HepG2 (cell line): ENCODE data around the gene KCNF1. TPM values are rescaled to one million over a fixed set of nuclear protein-coding genes. Genes with fewer than 3 reads are reported as not detected.

Experiments used
- ATAC-seq: fragments of 200-7000 bp; cut with Tn5 transposase; 3 replicates; pipeline ENCODE4 v1.9.1; 2020; ENCODE audit warnings: mild to moderate bottlenecking, moderate library complexity
- BruUV-seq: library from RNA; stranded (reverse); fragments of 400-500 nt; replicated peaks from 2 replicates; lab custom pipeline; 2021; lab: Mats Ljungman, UMichigan
- CTCF ChIA-PET: fragments of 300-600 bp; formaldehyde crosslinking; extraction: SDS; loops from one replicate; lab custom pipeline; 2021; ENCODE audit warnings: low total read pairs, inconsistent platforms, low intra/inter-chr PET ratio; lab: Yijun Ruan, JAX
- POLR2A ChIA-PET: fragments of 350-600 bp; sonication (Branson Sonifier 250); formaldehyde crosslinking; loops from one replicate; lab custom pipeline; 2020; ENCODE audit warnings: antibody characterized with exemption, inconsistent platforms; lab: Yijun Ruan, JAX
- DNase-seq: peaks from one replicate; pipeline ENCODE4 v3.0.0-alpha.2; 2015; ENCODE audit warnings: low spot score
- FAIRE-seq: peaks from 3 replicates; lab custom pipeline; 2011; peaks lifted over from hg19 to GRCh38; lab: Jason Lieb, UNC
- H2AFZ ChIP-seq: one replicate; pipeline ENCODE4 v1.6.1; 2011; ENCODE audit warnings: low read length, inconsistent platforms
- H3K27ac ChIP-seq: fragments of 300-600 bp; 3 replicates; pipeline ENCODE4 v1.8.0; 2011; ENCODE audit warnings: mixed run types, mild to moderate bottlenecking, mixed read lengths, low read length, inconsistent platforms; ENCODE audit not compliant: insufficient read depth; ENCODE audit errors: extremely low read length
- H3K27me3 ChIP-seq, 2 experiments: fragments of 200-600 bp in 1 of 2; 2 replicates in 1 of 2; 3 replicates in 1 of 2; pipeline versions ENCODE4 v1.6.0 to v1.8.0; 2011; ENCODE audit warnings: low read length in 2 of 2, mild to moderate bottlenecking in 2 of 2, moderate library complexity in 2 of 2, inconsistent platforms in 1 of 2; ENCODE audit not compliant: insufficient read depth in 2 of 2, control insufficient read depth in 1 of 2
- H3K36me3 ChIP-seq, 2 experiments: fragments of 200-600 bp in 1 of 2; replicated peaks in 1 of 2; 2 replicates in 1 of 2; 3 replicates in 1 of 2; pipeline versions ENCODE4 v1.5.1 to v1.8.0; 2011; ENCODE audit warnings: low read length in 2 of 2, inconsistent platforms in 1 of 2; ENCODE audit not compliant: insufficient read depth in 2 of 2, control insufficient read depth in 1 of 2
- H3K4me1 ChIP-seq: 2 replicates; pipeline ENCODE4 v1.5.1; 2012; ENCODE audit warnings: low read length, inconsistent platforms; ENCODE audit not compliant: insufficient read depth
- H3K4me2 ChIP-seq: 2 replicates; pipeline ENCODE4 v1.6.0; 2011; ENCODE audit warnings: low read depth, low read length, inconsistent platforms
- H3K4me3 ChIP-seq, 3 experiments: fragments of 200-600 bp in 1 of 3; sonication (generic), shearing (Covaris generic) in 1 of 3; replicated peaks in 1 of 3; 2 replicates each; pipeline ENCODE4 v1.5.1; 2011 to 2016; ENCODE audit warnings: low read length in 3 of 3, inconsistent platforms in 2 of 3, low read depth in 2 of 3, mild to moderate bottlenecking in 2 of 3, control low read depth in 1 of 3, mixed read lengths in 1 of 3; ENCODE audit not compliant: insufficient read depth in 1 of 3
- H3K79me2 ChIP-seq: one replicate; pipeline ENCODE4 v1.6.1; 2011; ENCODE audit warnings: low read length, inconsistent platforms; ENCODE audit not compliant: insufficient read depth
- H3K9ac ChIP-seq: 2 replicates; pipeline ENCODE4 v1.6.0; 2011; ENCODE audit warnings: mild to moderate bottlenecking, low read depth, low read length, inconsistent platforms; ENCODE audit not compliant: insufficient read depth
- H3K9me3 ChIP-seq: 2 replicates; pipeline ENCODE4 v1.5.1; 2012; ENCODE audit warnings: mild to moderate bottlenecking, low read length
- H4K20me1 ChIP-seq: 2 replicates; pipeline ENCODE4 v1.6.0; 2011; ENCODE audit warnings: inconsistent platforms, mild to moderate bottlenecking, low read length, moderate library complexity; ENCODE audit not compliant: insufficient read depth
- ATF4 ChIP-seq, 2 experiments: fragments of 450-650 bp in 1 of 2; sonication (generic) in 1 of 2; formaldehyde crosslinking; IDR thresholded peaks; 2 replicates each; pipeline versions ENCODE4 v1.5.0 to v1.8.0; 2020 to 2022; ENCODE audit warnings: mild to moderate bottlenecking in 1 of 2, missing genetic modification reagents in 1 of 2
- HOXA3 ChIP-seq: sonication (generic); formaldehyde crosslinking; IDR thresholded peaks from 2 replicates; pipeline ENCODE4 v1.5.0; 2020; ENCODE audit warnings: missing genetic modification reagents
- MAZ ChIP-seq, 2 experiments: sonication (generic) in 1 of 2; formaldehyde crosslinking in 1 of 2; IDR thresholded peaks; 2 replicates each; pipeline versions ENCODE4 v1.5.0 to v1.6.1; 2012 to 2020; ENCODE audit warnings: low read depth in 2 of 2, mild to moderate bottlenecking in 2 of 2, borderline replicate concordance in 1 of 2, improper control_type of control experiment in 1 of 2, low read length in 1 of 2, missing genetic modification reagents in 1 of 2, moderate library complexity in 1 of 2
- MLX ChIP-seq: IDR thresholded peaks from 2 replicates; pipeline ENCODE4 v1.6.1; 2016
- MXD4 ChIP-seq: IDR thresholded peaks from 2 replicates; pipeline ENCODE4 v1.6.1; 2016; ENCODE audit warnings: mild to moderate bottlenecking, missing biosample characterization, missing genetic modification reagents
- NBN ChIP-seq: fragments of 450-650 bp; conservative IDR thresholded peaks from 2 replicates; pipeline ENCODE4 v1.6.1; 2017
- PTBP1 ChIP-seq: fragments of 200-400 bp; formaldehyde crosslinking; IDR thresholded peaks from 2 replicates; pipeline ENCODE4 v1.6.1; 2018; ENCODE audit warnings: low read length, low read depth; ENCODE audit not compliant: poor library complexity, severe bottlenecking
- REL ChIP-seq: sonication (generic); formaldehyde crosslinking; conservative IDR thresholded peaks from 2 replicates; pipeline ENCODE4 v1.8.0; 2022; ENCODE audit warnings: mild to moderate bottlenecking, missing genetic modification reagents, moderate library complexity
- ZNF280D ChIP-seq: sonication (generic); formaldehyde crosslinking; IDR thresholded peaks from 2 replicates; pipeline ENCODE4 v1.5.1; 2020; ENCODE audit warnings: mild to moderate bottlenecking, missing genetic modification reagents
- ZNF510 ChIP-seq: sonication (generic); formaldehyde crosslinking; IDR thresholded peaks from 2 replicates; pipeline ENCODE4 v1.4.0; 2020; ENCODE audit warnings: low read depth, mild to moderate bottlenecking, missing genetic modification reagents
- ZNF784 ChIP-seq: sonication (generic); formaldehyde crosslinking; IDR thresholded peaks from 2 replicates; pipeline ENCODE4 v1.5.1; 2020; ENCODE audit warnings: missing genetic modification reagents, mild to moderate bottlenecking, borderline replicate concordance
- WGBS: methylation state at CpG from one replicate; pipeline ENCODE4 v1.1.6; 2017; ENCODE audit warnings: low lambda C conversion rate; 5-methylcytosine and 5-hydroxymethylcytosine counted together
- in situ Hi-C: cut with HindIII; loops from 2 replicates; pipeline ENCODE4 v1.10.0; 2017; ENCODE audit warnings: low pct_unique_long_range_greater_than_20kb; ENCODE audit not compliant: extremely low pct_ligation_motif_present
- intact Hi-C: fragments of 100-400 bp; cut with micrococcal nuclease; formaldehyde crosslinking; loops from one replicate; pipeline ENCODE4 v1.10.0; 2022; ENCODE audit not compliant: unreplicated experiment
- polyA plus RNA-seq, 8 experiments: library from polyadenylated mRNA; depleted of rRNA in 3 of 8; stranded (reverse) in 7 of 8; unstranded in 1 of 8; fragments of >200 nt; fragmentation: Illumina TruSeq in 4 of 8; extraction: Trizol in 4 of 8; gene quantifications; 2 replicates each; pipeline versions ENCODE4 v1.2.1 to v1.2.3, GENCODE V29; 2011 to 2016; ENCODE audit warnings: low read depth in 4 of 8, missing spikeins in 1 of 8, mixed read lengths in 1 of 8; ENCODE audit not compliant: insufficient read depth in 1 of 8
- total RNA-seq, 5 experiments: library from RNA; depleted of rRNA; stranded (reverse); fragments of >200 nt; fragmentation: Illumina TruSeq; extraction: Trizol; gene quantifications; 2 replicates each; pipeline ENCODE4 v1.2.3, GENCODE V29; 2016; ENCODE audit warnings: low read depth in 1 of 5
- TF ChIP-seq, protein P1 (sequence below): sonication (generic); formaldehyde crosslinking; conservative IDR thresholded peaks from 2 replicates; pipeline ENCODE4 v1.8.1; 2023; ENCODE audit warnings: missing genetic modification reagents
- TF ChIP-seq, protein P2 (sequence below): sonication (generic); formaldehyde crosslinking; IDR thresholded peaks from 2 replicates; pipeline ENCODE4 v1.4.0; 2020; ENCODE audit warnings: missing genetic modification reagents

Gene KCNF1
- total and polyA plus RNA-seq, 2 of the 13 experiments (the other 11 are each of a cell fraction or from before 2014, with no cell fraction given), result 0.09 to 0.12 TPM

- TF ChIP-seq ZNF280D (no peak), PTBP1 (no peak)
- TF ChIP-seq, all 625 proteins: peak for 0
Measured at GRCh38 chr2:10875126-10875525, 36.6 kb upstream of the KCNF1 start (continued).

GRCh38 chr2:10876394-10876793 lies 35.3 kb upstream of the KCNF1 start:
- WGBS, result 50% methylated on average over 3 of the region's 3 CpGs
- intact Hi-C loops, result no loop called here
- CTCF ChIA-PET, result no interaction called here
- no peak for DNase-seq
- Histone ChIP-seq H3K4me2 (no peak overlapping the region), H4K20me1 (no peaks in the 10 kb centered on the region), H3K4me3 (no peak overlapping the region), H3K79me2 (no peaks in the 10 kb centered on the region), H3K27ac (no peak overlapping the region), H3K9me3 (peaks cover 5% of the 10 kb centered on the region; the same call in 1 of the 2 replicates), H3K4me1 (no peaks in the 10 kb centered on the region), H3K36me3 (no peaks in the 10 kb centered on the region), H3K27me3 (peaks cover 0 to 15% of the 10 kb centered on the region in 2 experiments; a peak in 2 of 5 replicates), H2AFZ (no peak overlapping the region), H3K9ac (no peak overlapping the region)
- POLR2A ChIA-PET, result no interaction called here
- no peak for ATAC-seq
- in situ Hi-C loops, result no loop called here
- no peak for FAIRE-seq
- BruUV-seq, result no TSS peak
- TF ChIP-seq MAZ (IDR thresholded peaks at IDR 0.05; ENCODE audit: borderline replicate concordance, low read depth, low read length), result no peak
- TF ChIP-seq MAZ (CRISPR knock-in tag; IDR thresholded peaks at IDR 0.05; ENCODE audit: low read depth), result no peak
- no peak for TF ChIP-seq REL (CRISPR knock-in tag)
- no peak for TF ChIP-seq NBN
- no peak for TF ChIP-seq HOXA3 (CRISPR knock-in tag)
- no peak for TF ChIP-seq MLX
- TF ChIP-seq ATF4 (CRISPR knock-in tag; IDR thresholded peaks at IDR 0.05), result no peak
- TF ChIP-seq, protein P1, sequence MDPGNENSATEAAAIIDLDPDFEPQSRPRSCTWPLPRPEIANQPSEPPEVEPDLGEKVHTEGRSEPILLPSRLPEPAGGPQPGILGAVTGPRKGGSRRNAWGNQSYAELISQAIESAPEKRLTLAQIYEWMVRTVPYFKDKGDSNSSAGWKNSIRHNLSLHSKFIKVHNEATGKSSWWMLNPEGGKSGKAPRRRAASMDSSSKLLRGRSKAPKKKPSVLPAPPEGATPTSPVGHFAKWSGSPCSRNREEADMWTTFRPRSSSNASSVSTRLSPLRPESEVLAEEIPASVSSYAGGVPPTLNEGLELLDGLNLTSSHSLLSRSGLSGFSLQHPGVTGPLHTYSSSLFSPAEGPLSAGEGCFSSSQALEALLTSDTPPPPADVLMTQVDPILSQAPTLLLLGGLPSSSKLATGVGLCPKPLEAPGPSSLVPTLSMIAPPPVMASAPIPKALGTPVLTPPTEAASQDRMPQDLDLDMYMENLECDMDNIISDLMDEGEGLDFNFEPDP (CRISPR knock-in tag), result no peak
- no peak for TF ChIP-seq ZNF510 (CRISPR knock-in tag)
- TF ChIP-seq MXD4 (CRISPR knock-in tag), result no peak
- no peak for TF ChIP-seq ZNF784 (CRISPR knock-in tag)
- TF ChIP-seq, protein P2, sequence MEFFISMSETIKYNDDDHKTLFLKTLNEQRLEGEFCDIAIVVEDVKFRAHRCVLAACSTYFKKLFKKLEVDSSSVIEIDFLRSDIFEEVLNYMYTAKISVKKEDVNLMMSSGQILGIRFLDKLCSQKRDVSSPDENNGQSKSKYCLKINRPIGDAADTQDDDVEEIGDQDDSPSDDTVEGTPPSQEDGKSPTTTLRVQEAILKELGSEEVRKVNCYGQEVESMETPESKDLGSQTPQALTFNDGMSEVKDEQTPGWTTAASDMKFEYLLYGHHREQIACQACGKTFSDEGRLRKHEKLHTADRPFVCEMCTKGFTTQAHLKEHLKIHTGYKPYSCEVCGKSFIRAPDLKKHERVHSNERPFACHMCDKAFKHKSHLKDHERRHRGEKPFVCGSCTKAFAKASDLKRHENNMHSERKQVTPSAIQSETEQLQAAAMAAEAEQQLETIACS, result no peak
